Activated naive CD4-positive, alpha-beta T cell treated with anti-CD3 and anti-CD28 coated beads, Interleukin-2, amount 50 U/mL, for 16 hours (primary cell): ENCODE measurements around the gene INTS12.
"Not testable (repeated sequence)": the region's sequence is repeated elsewhere in the genome, so short reads cannot be mapped to it uniquely, and the experiment has no call there.

ENCODE experiments used
- DNase-seq: peaks from one replicate; pipeline ENCODE4 v3.0.0-alpha.2; 2020

INTS12 gene, protein sequence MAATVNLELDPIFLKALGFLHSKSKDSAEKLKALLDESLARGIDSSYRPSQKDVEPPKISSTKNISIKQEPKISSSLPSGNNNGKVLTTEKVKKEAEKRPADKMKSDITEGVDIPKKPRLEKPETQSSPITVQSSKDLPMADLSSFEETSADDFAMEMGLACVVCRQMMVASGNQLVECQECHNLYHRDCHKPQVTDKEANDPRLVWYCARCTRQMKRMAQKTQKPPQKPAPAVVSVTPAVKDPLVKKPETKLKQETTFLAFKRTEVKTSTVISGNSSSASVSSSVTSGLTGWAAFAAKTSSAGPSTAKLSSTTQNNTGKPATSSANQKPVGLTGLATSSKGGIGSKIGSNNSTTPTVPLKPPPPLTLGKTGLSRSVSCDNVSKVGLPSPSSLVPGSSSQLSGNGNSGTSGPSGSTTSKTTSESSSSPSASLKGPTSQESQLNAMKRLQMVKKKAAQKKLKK

GRCh38 chr4:105708181-105709080, at the start of gene INTS12, which contains the start of gene GSTCD:
Gene INTS12 (minus strand): TSS chr4:105708689. CDS start chr4:105700005, 8,684 bp downstream.
Gene GSTCD (plus strand): TSS chr4:105708784. CDS start chr4:105717614, 8,830 bp downstream.
- peak; percentile 87 for DNase-seq

- DNase-seq = no peak
Measured at GRCh38 chr4:105755375-105755774, 46.9 kb upstream of the INTS12 start.

DNA sequence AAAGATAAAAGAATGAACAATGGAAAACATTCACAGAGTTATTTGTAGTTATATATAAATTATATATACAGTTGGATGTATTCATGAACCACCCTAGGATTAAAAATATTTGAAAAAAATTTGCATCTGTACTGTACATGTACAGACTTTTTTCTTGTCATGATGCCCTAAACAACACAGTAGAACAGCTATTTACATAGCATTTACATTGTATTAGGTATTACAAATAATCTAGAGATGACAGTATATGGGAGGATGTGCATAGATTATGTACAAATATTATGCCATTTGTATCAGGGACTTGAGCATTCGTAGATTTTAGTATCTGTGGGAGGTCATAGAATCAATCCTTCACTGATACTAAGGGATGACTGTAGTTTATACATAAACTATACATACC, 44.9 kb upstream of the INTS12 start:
- DNase-seq = no peak

- no peak for DNase-seq
Measured at GRCh38 chr4:105751718-105752299, 43.3 kb upstream of the INTS12 start.

- no peak for DNase-seq
Measured at GRCh38 chr4:105748222-105748621, 39.7 kb upstream of the INTS12 start.

DNA sequence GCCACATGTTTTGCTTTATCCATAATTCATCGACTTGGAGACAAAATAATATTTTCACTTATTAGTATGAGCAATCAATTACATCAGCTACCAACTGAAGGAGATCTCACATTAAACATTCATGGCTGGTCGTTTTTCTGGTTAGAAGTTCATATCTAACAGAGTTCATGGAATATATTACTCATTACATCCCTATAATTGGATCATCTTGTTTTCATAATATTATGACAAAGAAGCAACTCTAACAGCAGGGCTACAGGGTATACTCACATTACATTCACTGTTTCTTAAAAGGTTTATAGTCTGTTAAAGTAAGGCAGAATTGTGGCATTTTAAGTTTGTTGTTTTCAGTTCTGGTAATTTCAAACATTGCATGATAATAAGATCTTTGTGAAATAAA, 33.1 kb upstream of the INTS12 start:
- no peak for DNase-seq

- DNase-seq = not testable (repeated sequence)
Measured at GRCh38 chr4:105735217-105735616, 26.7 kb upstream of the INTS12 start.

DNA sequence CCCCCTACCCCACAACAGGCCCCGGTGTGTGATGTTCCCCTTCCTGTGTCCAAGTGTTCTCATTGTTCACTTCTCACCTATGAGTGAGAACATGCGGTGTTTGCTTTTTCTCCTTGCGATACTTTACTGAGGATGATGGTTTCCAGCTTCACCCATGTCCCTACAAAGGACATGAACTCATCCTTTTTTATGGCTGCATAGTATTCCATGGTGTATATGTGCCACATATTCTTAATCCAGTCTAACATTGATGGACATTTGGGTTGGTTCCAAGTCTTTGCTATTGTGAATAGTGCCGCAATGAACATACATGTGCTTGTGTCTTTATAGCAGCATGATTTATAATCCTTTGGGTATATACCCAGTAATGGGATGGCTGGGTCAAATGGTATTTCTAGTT, 21.4 kb upstream of the INTS12 start:
- not testable (repeated sequence) for DNase-seq

DNA sequence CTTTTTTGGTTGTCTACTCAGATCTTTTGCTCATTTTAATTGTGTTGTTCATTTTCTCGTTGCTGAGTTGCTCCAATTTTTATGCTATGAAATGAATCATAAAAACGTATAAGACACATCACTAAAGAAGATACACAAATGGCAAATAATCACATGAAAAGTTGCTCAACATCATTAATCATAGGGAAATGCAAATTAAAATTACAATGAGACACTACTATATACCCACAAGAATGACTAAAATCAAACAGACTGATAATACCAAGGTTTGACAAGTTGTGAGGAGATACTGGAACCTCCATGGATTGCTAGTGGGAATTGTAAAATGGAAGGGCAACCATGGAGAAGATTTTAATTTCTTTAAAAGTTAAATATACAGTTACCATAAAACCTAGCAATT, 17.1 kb upstream of the INTS12 start:
- DNase-seq = no peak

GRCh38 chr4:105719204-105719603, 10.7 kb upstream of the INTS12 start:
- DNase-seq = no peak

DNA sequence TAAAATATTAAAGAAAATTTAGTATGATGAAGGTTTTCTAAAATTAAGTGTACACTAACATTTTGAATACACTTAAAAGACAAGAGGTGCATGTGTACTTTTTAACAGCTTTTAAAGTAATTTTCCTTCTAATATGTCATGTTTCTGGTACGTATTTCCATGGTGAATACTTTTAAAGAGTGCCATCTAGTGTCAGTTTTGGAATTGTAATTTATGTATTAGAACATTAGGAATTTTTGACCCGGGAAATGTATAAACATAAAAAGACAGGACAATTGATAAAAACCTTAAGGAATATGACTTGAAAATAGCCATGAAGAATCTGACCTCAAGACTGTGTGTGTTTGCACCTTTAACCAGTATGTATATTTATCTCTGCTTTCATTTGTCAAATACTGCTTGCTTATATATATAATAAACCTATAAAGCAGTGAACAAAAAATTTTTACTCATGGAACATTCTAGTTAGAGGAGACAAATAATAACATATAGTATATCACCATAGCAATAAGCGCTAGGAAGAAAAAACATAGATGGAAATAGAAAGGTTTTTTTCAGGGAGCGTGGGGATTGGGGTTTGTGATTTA, 7.3 kb upstream of the INTS12 start:
- no peak for DNase-seq

DNA sequence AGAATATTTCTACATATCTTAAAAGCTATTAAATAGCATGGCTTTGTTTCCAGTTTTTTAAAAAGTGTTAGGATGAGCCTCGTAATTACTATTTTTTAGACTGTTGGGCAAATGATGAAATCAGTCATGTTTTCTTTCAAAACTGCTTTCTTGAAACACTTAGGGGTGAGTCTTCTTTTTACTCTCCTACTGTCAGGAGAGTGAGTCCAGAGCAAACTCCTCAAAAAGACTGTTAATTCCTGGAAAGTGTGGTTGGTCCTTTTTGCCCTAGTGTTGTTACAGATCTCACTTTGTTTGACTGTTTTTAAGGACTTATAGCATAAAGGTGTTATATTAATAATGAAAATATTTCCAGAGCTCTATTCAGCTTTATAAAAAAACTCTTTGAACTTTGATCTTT, 6.4 kb upstream of the INTS12 start:
- no peak for DNase-seq

- no peak for DNase-seq
Measured at GRCh38 chr4:105714071-105714521, 5.6 kb upstream of the INTS12 start.

- DNase-seq = no peak
Measured at GRCh38 chr4:105712766-105713165, 4.3 kb upstream of the INTS12 start.

GRCh38 chr4:105710678-105711077, 2.2 kb upstream of the INTS12 start:
- DNase-seq = no peak

DNA sequence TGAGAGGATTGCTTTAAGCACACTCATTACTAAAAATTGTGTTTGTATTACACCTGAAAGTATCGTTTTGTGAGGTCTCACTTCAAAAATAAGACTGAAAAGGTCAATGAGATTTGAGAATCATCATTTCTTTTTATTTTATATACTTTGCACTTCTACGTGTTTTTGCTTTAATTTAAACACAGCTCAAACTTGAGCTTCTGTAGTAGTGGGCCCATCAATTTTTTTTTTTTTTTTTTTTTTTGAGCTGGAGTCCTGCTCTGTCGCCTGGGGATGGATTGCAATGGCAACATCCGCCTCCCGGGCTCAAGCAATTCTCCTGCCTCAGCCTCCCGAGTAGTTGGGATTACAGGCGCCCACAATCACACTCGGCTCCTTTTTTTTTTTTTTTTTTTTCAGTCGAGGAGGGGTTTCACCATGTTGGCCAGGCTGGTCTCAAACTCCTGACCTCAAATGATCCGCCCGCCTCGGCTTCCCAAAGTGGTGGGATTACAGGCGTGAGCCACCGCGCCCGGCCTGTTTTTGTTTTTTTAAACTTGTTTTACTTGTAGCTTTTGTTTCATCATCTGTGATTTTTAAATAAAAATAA, 1.6 kb upstream of the INTS12 start:
- DNase-seq = no peak

DNA sequence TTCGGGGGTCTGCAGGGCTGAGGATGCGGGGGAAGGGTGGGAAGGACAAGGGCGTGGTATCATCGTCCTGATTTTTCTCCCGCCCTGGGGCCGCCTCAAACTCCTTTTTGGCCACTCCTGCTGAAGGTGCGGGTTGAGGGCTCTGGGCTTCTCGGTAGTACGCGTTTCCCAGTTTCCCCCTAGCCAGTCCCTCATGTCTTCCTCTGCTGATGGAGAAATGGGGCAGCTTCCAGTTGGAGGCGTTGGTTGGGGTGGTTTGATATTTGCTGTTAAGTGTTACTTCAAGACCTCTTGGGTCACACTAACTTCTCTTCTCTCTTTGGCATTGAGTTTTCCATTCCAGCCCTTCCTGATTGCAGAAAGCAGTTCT, 577 bp upstream of the INTS12 start:
- DNase-seq = no peak

GRCh38 chr4:105707782-105708180, 708 bp downstream of the INTS12 start:
- no peak for DNase-seq

DNA sequence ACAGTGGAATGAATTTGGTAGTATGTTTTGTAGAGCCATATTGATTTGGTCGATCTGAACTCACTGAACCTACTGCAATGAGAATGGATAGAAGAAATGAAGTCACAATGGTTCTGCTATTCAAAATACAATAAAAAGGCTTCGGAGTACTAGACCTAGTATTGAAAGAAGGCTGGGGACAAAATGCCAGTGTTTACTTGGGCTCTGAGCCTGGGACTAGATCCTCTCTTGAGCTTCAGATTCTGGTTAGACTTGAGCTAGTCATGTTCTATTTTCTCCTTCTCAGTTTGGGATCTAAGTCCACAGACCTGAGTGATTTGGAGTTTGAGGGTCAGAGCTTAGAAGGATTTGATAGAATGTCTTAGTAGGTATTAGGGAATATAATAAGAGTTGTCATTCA, 9.9 kb downstream of the INTS12 start:
- DNase-seq = no peak

DNA sequence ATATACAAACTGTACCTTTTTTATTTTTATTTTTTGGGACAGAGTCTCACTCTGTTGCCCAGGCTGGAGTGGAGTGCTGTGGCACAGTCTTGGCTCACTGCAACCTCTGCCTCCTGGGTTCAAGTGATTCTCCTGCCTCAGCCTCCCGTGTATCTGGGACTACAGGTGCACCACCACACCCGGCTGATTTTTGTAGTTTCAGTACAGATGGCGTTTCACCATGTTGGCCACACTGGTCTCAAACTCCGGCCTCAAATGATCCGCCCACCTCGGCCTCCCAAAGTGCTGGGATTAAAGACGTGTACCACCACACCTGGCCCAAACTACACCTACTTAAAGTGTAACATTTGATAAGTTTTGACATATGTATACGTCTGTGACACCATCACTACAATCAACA, 12.7 kb downstream of the INTS12 start:
- DNase-seq = not testable (repeated sequence)

- DNase-seq = not testable (repeated sequence)
Measured at GRCh38 chr4:105694812-105695211, 13.7 kb downstream of the INTS12 start.

- DNase-seq = no peak
Measured at GRCh38 chr4:105686571-105686970, 21.9 kb downstream of the INTS12 start.
